Liver (tissue), 9 donors: ENCODE results near the gene MPHOSPH6. TPM values are rescaled to one million over a fixed set of nuclear protein-coding genes. Genes with fewer than 3 reads are reported as not detected.

ENCODE experiments used
- DNase-seq: peaks from one replicate; pipeline ENCODE4 v3.0.0-alpha.2; 2017; ENCODE audit warnings: low spot score
- H3K27ac ChIP-seq, 2 donors: one replicate each; pipeline ENCODE4 v1.7.0; 2013; ENCODE audit warnings: inconsistent platforms in 2 of 2, low read length in 2 of 2, control low read depth in 1 of 2, low read depth in 1 of 2, mild to moderate bottlenecking in 1 of 2
- H3K27me3 ChIP-seq, 4 donors: one replicate each; pipeline versions ENCODE4 v1.6.1 to v1.7.0; 2013; ENCODE audit warnings: low read length in 3 of 4, inconsistent platforms in 1 of 4, mild to moderate bottlenecking in 1 of 4, moderate library complexity in 1 of 4; ENCODE audit not compliant: control insufficient read depth in 4 of 4, insufficient read depth in 4 of 4
- H3K36me3 ChIP-seq, 4 donors: one replicate each; pipeline versions ENCODE4 v1.6.1 to v1.7.0; 2013; ENCODE audit warnings: low read length in 3 of 4, mild to moderate bottlenecking in 3 of 4, low read depth in 1 of 4, moderate library complexity in 1 of 4; ENCODE audit not compliant: control insufficient read depth in 4 of 4, insufficient read depth in 3 of 4
- H3K4me1 ChIP-seq, 4 donors: one replicate each; pipeline versions ENCODE4 v1.6.1 to v1.7.0; 2013; ENCODE audit warnings: low read length in 3 of 4, mild to moderate bottlenecking in 3 of 4, moderate library complexity in 1 of 4; ENCODE audit not compliant: control insufficient read depth in 4 of 4, insufficient read depth in 4 of 4
- H3K4me3 ChIP-seq, 3 donors: one replicate each; pipeline versions ENCODE4 v1.6.1 to v1.7.0; 2013; ENCODE audit warnings: low read length in 3 of 3, control low read depth in 1 of 3, low read depth in 1 of 3, mild to moderate bottlenecking in 1 of 3
- H3K9ac ChIP-seq, 2 donors: one replicate each; pipeline ENCODE4 v1.7.0; 2013; ENCODE audit warnings: low read length in 2 of 2, mild to moderate bottlenecking in 2 of 2, moderate library complexity in 2 of 2, control low read depth in 1 of 2, low read depth in 1 of 2
- H3K9me3 ChIP-seq, 4 donors: one replicate each; pipeline versions ENCODE4 v1.6.1 to v1.7.0; 2013; ENCODE audit warnings: low read length in 3 of 4; ENCODE audit not compliant: control insufficient read depth in 4 of 4
- EGR1 ChIP-seq, 2 donors: IDR thresholded peaks; 2 replicates each; pipeline ENCODE4 v1.6.1; 2016 to 2018; ENCODE audit warnings: antibody characterized with exemption in 2 of 2, low read depth in 2 of 2
- FOXA1 ChIP-seq: IDR thresholded peaks from 2 replicates; pipeline ENCODE4 v1.6.1; 2016; ENCODE audit warnings: antibody characterized with exemption
- FOXA2 ChIP-seq: IDR thresholded peaks from 2 replicates; pipeline ENCODE4 v1.6.1; 2016; ENCODE audit warnings: antibody characterized with exemption
- GABPA ChIP-seq, 2 donors: IDR thresholded peaks in 1 of 2; conservative IDR thresholded peaks in 1 of 2; 2 replicates each; pipeline ENCODE4 v1.6.1; 2016; ENCODE audit warnings: antibody characterized with exemption in 2 of 2, mild to moderate bottlenecking in 1 of 2, moderate library complexity in 1 of 2
- HNF4A ChIP-seq, 2 donors: conservative IDR thresholded peaks; 2 replicates each; pipeline ENCODE4 v1.6.1; 2016; ENCODE audit warnings: antibody characterized with exemption in 2 of 2, mild to moderate bottlenecking in 2 of 2
- HNF4G ChIP-seq: IDR thresholded peaks from 2 replicates; pipeline ENCODE4 v1.6.1; 2016; ENCODE audit warnings: antibody characterized with exemption
- JUND ChIP-seq, 2 donors: IDR thresholded peaks; 2 replicates each; pipeline ENCODE4 v1.6.1; 2016; ENCODE audit warnings: antibody characterized with exemption in 2 of 2
- NR2F2 ChIP-seq: IDR thresholded peaks from 2 replicates; pipeline ENCODE4 v1.6.1; 2016; ENCODE audit warnings: antibody characterized with exemption
- RAD21 ChIP-seq, 2 donors: IDR thresholded peaks; 2 replicates each; pipeline ENCODE4 v1.6.1; 2016; ENCODE audit warnings: antibody characterized with exemption in 2 of 2, mild to moderate bottlenecking in 2 of 2
- REST ChIP-seq: IDR thresholded peaks from 2 replicates; pipeline ENCODE4 v1.6.1; 2016; ENCODE audit warnings: antibody characterized with exemption, mild to moderate bottlenecking
- RXRA ChIP-seq, 2 donors: IDR thresholded peaks; 2 replicates each; pipeline ENCODE4 v1.6.1; 2017 to 2018; ENCODE audit warnings: antibody characterized with exemption in 2 of 2, mild to moderate bottlenecking in 1 of 2
- SP1 ChIP-seq: IDR thresholded peaks from 2 replicates; pipeline ENCODE4 v1.6.1; 2018; ENCODE audit warnings: antibody characterized with exemption, mild to moderate bottlenecking
- TAF1 ChIP-seq: conservative IDR thresholded peaks from 2 replicates; pipeline ENCODE4 v1.6.1; 2016; ENCODE audit warnings: antibody characterized with exemption, mild to moderate bottlenecking
- YY1 ChIP-seq: IDR thresholded peaks from 2 replicates; pipeline ENCODE4 v1.6.1; 2016; ENCODE audit warnings: antibody characterized with exemption, mild to moderate bottlenecking
- ZBTB33 ChIP-seq: IDR thresholded peaks from 2 replicates; pipeline ENCODE4 v1.6.1; 2016; ENCODE audit warnings: antibody characterized with exemption
- WGBS: extraction: QIAGEN DNeasy Blood & Tissue Kit; methylation state at CpG from one replicate; pipeline ENCODE4 v1.1.7; 2013; 5-methylcytosine and 5-hydroxymethylcytosine counted together
- polyA plus RNA-seq, 2 donors: library from polyadenylated mRNA; stranded (reverse) in 1 of 2; unstranded in 1 of 2; fragments of 200-250 nt in 1 of 2; fragments of >200 nt in 1 of 2; fragmentation: Nextera tagmentation in 1 of 2; extraction: Ambion mirVana in 1 of 2; gene quantifications; one replicate each; pipeline versions ENCODE4 v1.2.1 to v1.2.3, GENCODE V29; 2013 to 2015
- total RNA-seq, 2 donors: library from RNA; depleted of rRNA; stranded (reverse); fragments of >200 nt; gene quantifications; one replicate each; pipeline ENCODE4 v1.2.3, GENCODE V29; 2014
- TF ChIP-seq, protein P1 (sequence below): IDR thresholded peaks from 2 replicates; pipeline ENCODE4 v1.6.1; 2016; ENCODE audit warnings: antibody characterized with exemption
- TF ChIP-seq, protein P2 (sequence below): IDR thresholded peaks from 2 replicates; pipeline ENCODE4 v1.6.1; 2016; ENCODE audit warnings: antibody characterized with exemption
- TF ChIP-seq, protein P3 (sequence below): fragments of 150-350 bp; IDR thresholded peaks from 2 replicates; pipeline ENCODE4 v1.5.1; 2017; ENCODE audit warnings: improper control_type of control experiment, low read depth, low read length; ENCODE audit not compliant: missing input control
- donor health status: healthy.
- donor health status: healthy.
- donor health status: healthy.
- donor health status: healthy.
- donor health status: healthy.

MPHOSPH6 gene
- total and polyA plus RNA-seq, 4 donors, result 7.3 to 15.1 (median 11.3) TPM

DNA sequence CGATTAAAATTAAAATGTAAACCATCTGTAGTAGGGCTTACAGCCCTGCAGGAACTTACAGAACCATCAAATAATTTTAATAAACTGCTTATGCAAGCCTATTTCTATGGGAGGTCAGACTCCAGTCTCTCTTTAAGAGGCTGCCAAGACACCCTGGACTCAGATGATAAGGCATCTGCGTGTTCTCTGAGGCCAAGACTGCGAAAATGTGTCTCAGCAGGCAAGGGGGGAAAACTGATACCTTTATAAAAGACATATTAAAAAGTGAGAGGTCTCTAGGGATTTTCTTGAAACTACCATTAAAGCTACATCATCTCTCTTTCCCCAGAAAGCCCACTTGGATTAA lies 32.2 kb downstream of the MPHOSPH6 start:
- H3K36me3 ChIP-seq, result no peaks in the 10 kb centered on the region
- no peaks in the 10 kb centered on the region for H3K27me3 ChIP-seq
- WGBS, result 90% methylated on average over 3 of the region's 3 CpGs
- H3K4me1 ChIP-seq, result peaks cover 0 to 3% (median 0%) of the 10 kb centered on the region in 4 donors
- TF ChIP-seq NR2F2 (no peak), ZBTB33 (no peak), YY1 (no peak), HNF4A (conservative IDR thresholded peaks at IDR 0.05) (no peak), SP1 (no peak), FOXA2 (no peak), RXRA (IDR thresholded peaks at IDR 0.05) (no peak), RAD21 (IDR thresholded peaks at IDR 0.05) (no peak), TAF1 (no peak), REST (no peak), HNF4G (no peak), FOXA1 (no peak), JUND (IDR thresholded peaks at IDR 0.05) (no peak), GABPA (IDR thresholded peaks at IDR 0.05 in 1 of 2, conservative IDR thresholded peaks at IDR 0.05 in 1 of 2) (no peak), EGR1 (IDR thresholded peaks at IDR 0.05; ENCODE audit: low read depth in 2 of 2) (no peak)
- TF ChIP-seq, protein P1, sequence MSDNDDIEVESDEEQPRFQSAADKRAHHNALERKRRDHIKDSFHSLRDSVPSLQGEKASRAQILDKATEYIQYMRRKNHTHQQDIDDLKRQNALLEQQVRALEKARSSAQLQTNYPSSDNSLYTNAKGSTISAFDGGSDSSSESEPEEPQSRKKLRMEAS, result no peak
- TF ChIP-seq, protein P2, sequence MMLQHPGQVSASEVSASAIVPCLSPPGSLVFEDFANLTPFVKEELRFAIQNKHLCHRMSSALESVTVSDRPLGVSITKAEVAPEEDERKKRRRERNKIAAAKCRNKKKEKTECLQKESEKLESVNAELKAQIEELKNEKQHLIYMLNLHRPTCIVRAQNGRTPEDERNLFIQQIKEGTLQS, result no peak
- TF ChIP-seq, protein P3, sequence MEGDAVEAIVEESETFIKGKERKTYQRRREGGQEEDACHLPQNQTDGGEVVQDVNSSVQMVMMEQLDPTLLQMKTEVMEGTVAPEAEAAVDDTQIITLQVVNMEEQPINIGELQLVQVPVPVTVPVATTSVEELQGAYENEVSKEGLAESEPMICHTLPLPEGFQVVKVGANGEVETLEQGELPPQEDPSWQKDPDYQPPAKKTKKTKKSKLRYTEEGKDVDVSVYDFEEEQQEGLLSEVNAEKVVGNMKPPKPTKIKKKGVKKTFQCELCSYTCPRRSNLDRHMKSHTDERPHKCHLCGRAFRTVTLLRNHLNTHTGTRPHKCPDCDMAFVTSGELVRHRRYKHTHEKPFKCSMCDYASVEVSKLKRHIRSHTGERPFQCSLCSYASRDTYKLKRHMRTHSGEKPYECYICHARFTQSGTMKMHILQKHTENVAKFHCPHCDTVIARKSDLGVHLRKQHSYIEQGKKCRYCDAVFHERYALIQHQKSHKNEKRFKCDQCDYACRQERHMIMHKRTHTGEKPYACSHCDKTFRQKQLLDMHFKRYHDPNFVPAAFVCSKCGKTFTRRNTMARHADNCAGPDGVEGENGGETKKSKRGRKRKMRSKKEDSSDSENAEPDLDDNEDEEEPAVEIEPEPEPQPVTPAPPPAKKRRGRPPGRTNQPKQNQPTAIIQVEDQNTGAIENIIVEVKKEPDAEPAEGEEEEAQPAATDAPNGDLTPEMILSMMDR, result no peak
- no peak for DNase-seq
- no peaks in the 10 kb centered on the region for H3K9me3 ChIP-seq
- no peak overlapping the region for H3K27ac ChIP-seq
- no peak overlapping the region for H3K9ac ChIP-seq
- H3K4me3 ChIP-seq, result no peak overlapping the region
